ENCODE data around the gene REXO1. TPM values are rescaled to one million over a fixed set of nuclear protein-coding genes. Genes with fewer than 3 reads are reported as not detected.

Gene REXO1
- total and polyA plus RNA-seq, 2 of the 8 experiments (the other 6 are each of a cell fraction or from before 2014, with no cell fraction given): 42.4 to 44.3 TPM

DNA sequence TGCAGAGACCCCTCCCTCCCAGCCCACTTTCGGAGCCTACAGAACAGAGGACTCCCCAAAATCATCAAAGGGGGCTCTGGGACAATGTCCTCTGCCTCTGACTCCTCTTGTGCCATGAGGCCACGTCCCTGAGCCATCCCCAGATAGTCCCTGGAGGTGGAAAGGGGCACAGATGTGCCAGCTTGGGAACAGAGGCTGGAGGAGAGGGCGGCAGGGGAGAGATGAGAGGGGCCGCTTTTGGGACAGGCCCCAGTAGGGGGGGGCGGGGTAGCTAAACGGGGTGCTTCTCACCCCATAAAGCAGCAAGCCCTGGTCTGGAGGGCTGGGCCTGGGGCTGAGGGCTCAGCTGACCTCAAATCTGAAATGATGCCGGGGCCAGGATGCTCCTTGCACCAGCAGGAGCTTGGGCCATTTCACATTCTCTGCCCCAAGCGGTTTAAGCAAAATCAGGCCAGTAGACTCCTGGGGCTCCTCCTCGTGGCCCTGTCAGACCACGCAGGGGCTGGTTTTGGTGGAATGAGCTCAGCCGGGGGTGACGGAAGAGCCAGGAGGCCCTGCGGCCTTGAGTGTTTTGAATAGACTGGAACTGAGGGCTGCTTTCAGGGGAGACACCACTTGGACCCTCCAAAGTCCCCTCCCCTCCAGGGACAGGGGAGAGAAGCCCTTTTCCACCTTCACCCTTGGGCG, 67.9 kb downstream of the REXO1 start:
- WGBS, 2 experiments (ENCODE audit: extremely low coverage in 1 of 2, insufficient coverage in 1 of 2, insufficient read length in 1 of 2, insufficient replicate concordance in 2 of 2, low coverage in 1 of 2, low lambda C conversion rate in 2 of 2, missing lambda C conversion rate in 1 of 2): 72% methylated on average over 12 of the region's 14 CpGs; no CpG with 5 or more reads in 1 of the 2 experiments
- Histone ChIP-seq H4K91ac (replicated peaks; ENCODE audit: insufficient read length, low read length) (no peak overlapping the region), H4K5ac (ENCODE audit: insufficient read length, low read depth, low read length) (no peak overlapping the region), H3K79me2 (ENCODE audit: control insufficient read depth in 1 of 2, insufficient read depth in 2 of 2, low read length in 2 of 2) (no peaks in the 10 kb centered on the region), H3K4me2 (ENCODE audit: insufficient read depth in 1 of 2, low read depth in 2 of 2, low read length in 2 of 2) (no peak overlapping the region), H3K27me3 (replicated peaks in 1 of 4; ENCODE audit: control insufficient read depth in 3 of 4, extremely low read depth in 1 of 4, insufficient read depth in 3 of 4, low read length in 3 of 4) (peaks cover 22 to 57% (median 55%) of the 10 kb centered on the region in 4 experiments), H2AFZ (ENCODE audit: low read length) (no peak overlapping the region), H3K36me3 (ENCODE audit: control insufficient read depth in 2 of 4, insufficient read depth in 4 of 4, low read length in 3 of 4) (peaks cover 0 to under 1% (median 0%) of the 10 kb centered on the region in 4 experiments; a peak in 1 of 8 replicates), H2BK120ac (replicated peaks; ENCODE audit: low read depth, low read length) (no peak overlapping the region), H3K4me1 (replicated peaks in 1 of 4; ENCODE audit: control insufficient read depth in 3 of 4, insufficient read depth in 4 of 4, low read length in 3 of 4) (peaks cover 0 to 5% (median 2%) of the 10 kb centered on the region in 4 experiments; a peak in 3 of 7 replicates), H4K20me1 (replicated peaks in 1 of 2; ENCODE audit: control insufficient read depth in 1 of 2, insufficient read depth in 2 of 2, low read length in 2 of 2) (peaks cover 0 to 4% of the 10 kb centered on the region in 2 experiments), H3K9ac (replicated peaks in 1 of 4; ENCODE audit: extremely low read depth in 1 of 4, low read depth in 3 of 4, low read length in 3 of 4) (no peak overlapping the region), H3K4ac (replicated peaks; ENCODE audit: insufficient read length, low read depth, low read length) (no peak overlapping the region), H3K23ac (ENCODE audit: insufficient read length) (no peak overlapping the region), H3K56ac (replicated peaks; ENCODE audit: insufficient read length, low read depth, low read length) (no peak overlapping the region), H3K14ac (ENCODE audit: insufficient read length) (no peak overlapping the region), H3K9me3 (ENCODE audit: insufficient read depth in 2 of 2, low read depth in 1 of 2, low read length in 1 of 2) (peaks cover 5 to 9% of the 10 kb centered on the region in 2 experiments; a peak in 3 of 4 replicates), H2AK5ac (ENCODE audit: low read depth, low read length) (no peak overlapping the region), H3K23me2 (ENCODE audit: low read depth, low read length) (peaks cover 2% of the 10 kb centered on the region; the same call in 1 of the 2 replicates), H2BK20ac (ENCODE audit: low read length) (no peak overlapping the region), H2BK5ac (ENCODE audit: low read depth, low read length) (no peak overlapping the region), H3K4me3 (ENCODE audit: extremely low read depth in 1 of 4, insufficient read depth in 2 of 4, low read depth in 3 of 4, low read length in 4 of 4) (no peak overlapping the region), H3K18ac (ENCODE audit: extremely low read depth, low read length) (no peak overlapping the region), H2BK12ac (ENCODE audit: low read depth, low read length) (no peak overlapping the region), H4K8ac (ENCODE audit: extremely low read depth, insufficient read depth, low read length) (no peak overlapping the region), H3K27ac (ENCODE audit: low read depth, low read length) (no peak overlapping the region), H3K79me1 (ENCODE audit: low read depth, low read length) (no peaks in the 10 kb centered on the region), H2BK15ac (ENCODE audit: low read length) (no peak overlapping the region)
- FAIRE-seq (no peak), DNase-seq (ENCODE audit: low read depth in 1 of 2, low spot score in 2 of 2) (no peak)
- POLR2A ChIA-PET (ENCODE audit: partially characterized antibody): no interaction called here
- TF ChIP-seq, protein P1, sequence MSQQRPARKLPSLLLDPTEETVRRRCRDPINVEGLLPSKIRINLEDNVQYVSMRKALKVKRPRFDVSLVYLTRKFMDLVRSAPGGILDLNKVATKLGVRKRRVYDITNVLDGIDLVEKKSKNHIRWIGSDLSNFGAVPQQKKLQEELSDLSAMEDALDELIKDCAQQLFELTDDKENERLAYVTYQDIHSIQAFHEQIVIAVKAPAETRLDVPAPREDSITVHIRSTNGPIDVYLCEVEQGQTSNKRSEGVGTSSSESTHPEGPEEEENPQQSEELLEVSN (IDR thresholded peaks at IDR 0.05): no peak
- TF ChIP-seq RXRA (IDR thresholded peaks at IDR 0.05; ENCODE audit: insufficient read depth, low read depth, low read length): no peak
- TF ChIP-seq, protein P2, sequence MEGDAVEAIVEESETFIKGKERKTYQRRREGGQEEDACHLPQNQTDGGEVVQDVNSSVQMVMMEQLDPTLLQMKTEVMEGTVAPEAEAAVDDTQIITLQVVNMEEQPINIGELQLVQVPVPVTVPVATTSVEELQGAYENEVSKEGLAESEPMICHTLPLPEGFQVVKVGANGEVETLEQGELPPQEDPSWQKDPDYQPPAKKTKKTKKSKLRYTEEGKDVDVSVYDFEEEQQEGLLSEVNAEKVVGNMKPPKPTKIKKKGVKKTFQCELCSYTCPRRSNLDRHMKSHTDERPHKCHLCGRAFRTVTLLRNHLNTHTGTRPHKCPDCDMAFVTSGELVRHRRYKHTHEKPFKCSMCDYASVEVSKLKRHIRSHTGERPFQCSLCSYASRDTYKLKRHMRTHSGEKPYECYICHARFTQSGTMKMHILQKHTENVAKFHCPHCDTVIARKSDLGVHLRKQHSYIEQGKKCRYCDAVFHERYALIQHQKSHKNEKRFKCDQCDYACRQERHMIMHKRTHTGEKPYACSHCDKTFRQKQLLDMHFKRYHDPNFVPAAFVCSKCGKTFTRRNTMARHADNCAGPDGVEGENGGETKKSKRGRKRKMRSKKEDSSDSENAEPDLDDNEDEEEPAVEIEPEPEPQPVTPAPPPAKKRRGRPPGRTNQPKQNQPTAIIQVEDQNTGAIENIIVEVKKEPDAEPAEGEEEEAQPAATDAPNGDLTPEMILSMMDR (IDR thresholded peaks at IDR 0.05; ENCODE audit: control extremely low read depth in 1 of 3, insufficient read depth in 1 of 3, low read depth in 1 of 3, low read length in 3 of 3): peak in 2 of 3 experiments; percentile 6 to 42; a peak in 3 of 4 replicates
- CTCF ChIA-PET (ENCODE audit: partially characterized antibody): interaction anchor here (0.6 to 7.2 kb wide), 21 partner anchors 9 to 237 kb away, joined by 3 to 150 read pairs (median 6); no protein-coding TSS in a partner anchor

Data from H1 (cell line).